ENCODE data around the gene CD55. TPM values are rescaled to one million over a fixed set of nuclear protein-coding genes. Genes with fewer than 3 reads are reported as not detected.

The CD55 gene
- polyA plus RNA-seq (2013, experiment 1 of 4): 14.8 TPM
- polyA plus RNA-seq (2013, experiment 2 of 4): 18.3 TPM
- polyA plus RNA-seq (2013, experiment 3 of 4): 13.5 TPM
- 18.6 TPM for polyA plus RNA-seq (2013, experiment 4 of 4)

- Histone ChIP-seq H3K27me3 (ENCODE audit: control insufficient read depth, insufficient read depth, low read length, poor library complexity, severe bottlenecking) (peaks cover 6% of the 10 kb centered on the region), H3K27ac (ENCODE audit: insufficient read depth, low read depth, low read length, poor library complexity, severe bottlenecking) (peak within 1 kb of the TSS; percentile 81)
Measured at GRCh38 chr1:207321079-207321789, at the start of gene CD55. TSS of gene CD55 (plus strand) at chr1:207321678. CDS start at chr1:207321766, 88 bp downstream.

GRCh38 chr1:207274882-207275281 lies 46.6 kb upstream of the CD55 start:
- no peaks in the 10 kb centered on the region for H3K27me3 ChIP-seq (ENCODE audit: control insufficient read depth, insufficient read depth, low read length, poor library complexity, severe bottlenecking)
- no peaks in the 10 kb centered on the region for H3K4me1 ChIP-seq (ENCODE audit: control insufficient read depth, insufficient read depth, low read length)
- no peaks in the 10 kb centered on the region for H3K36me3 ChIP-seq (ENCODE audit: control insufficient read depth, insufficient read depth, low read length)
- H3K9me3 ChIP-seq (ENCODE audit: control insufficient read depth, low read length): no peaks in the 10 kb centered on the region
- no peak overlapping the region for H3K27ac ChIP-seq (ENCODE audit: insufficient read depth, low read depth, low read length, poor library complexity, severe bottlenecking)
- no peak overlapping the region for H3K4me3 ChIP-seq (ENCODE audit: insufficient read depth, low read depth, low read length)

More at GRCh38 chr1:207321079-207321789, at the start of gene CD55:
- Histone ChIP-seq H3K9me3 (ENCODE audit: control insufficient read depth, low read length) (no peaks in the 10 kb centered on the region), H3K36me3 (ENCODE audit: control insufficient read depth, insufficient read depth, low read length) (no peaks in the 10 kb centered on the region), H3K4me1 (ENCODE audit: control insufficient read depth, insufficient read depth, low read length) (peaks cover 8% of the 10 kb centered on the region), H3K4me3 (ENCODE audit: insufficient read depth, low read depth, low read length) (peak within 1 kb of the TSS; percentile 71)
- WGBS, 2 experiments: 0% methylated on average over 53 of the region's 53 CpGs

- Histone ChIP-seq H3K36me3 (ENCODE audit: control insufficient read depth, insufficient read depth, low read length) (no peaks in the 10 kb centered on the region), H3K4me1 (ENCODE audit: control insufficient read depth, insufficient read depth, low read length) (no peaks in the 10 kb centered on the region), H3K27ac (ENCODE audit: insufficient read depth, low read depth, low read length, poor library complexity, severe bottlenecking) (no peak overlapping the region), H3K4me3 (ENCODE audit: insufficient read depth, low read depth, low read length) (no peak overlapping the region), H3K27me3 (ENCODE audit: control insufficient read depth, insufficient read depth, low read length, poor library complexity, severe bottlenecking) (no peaks in the 10 kb centered on the region), H3K9me3 (ENCODE audit: control insufficient read depth, low read length) (no peaks in the 10 kb centered on the region)
- WGBS, 2 experiments: no CpG with 5 or more reads among the region's 1 CpG
Measured at GRCh38 chr1:207276465-207276864, 45.0 kb upstream of the CD55 start.

GRCh38 chr1:207277241-207277640 lies 44.2 kb upstream of the CD55 start:
- Histone ChIP-seq H3K27me3 (ENCODE audit: control insufficient read depth, insufficient read depth, low read length, poor library complexity, severe bottlenecking) (no peaks in the 10 kb centered on the region), H3K27ac (ENCODE audit: insufficient read depth, low read depth, low read length, poor library complexity, severe bottlenecking) (no peak overlapping the region), H3K4me1 (ENCODE audit: control insufficient read depth, insufficient read depth, low read length) (no peaks in the 10 kb centered on the region), H3K9me3 (ENCODE audit: control insufficient read depth, low read length) (no peaks in the 10 kb centered on the region), H3K36me3 (ENCODE audit: control insufficient read depth, insufficient read depth, low read length) (no peaks in the 10 kb centered on the region), H3K4me3 (ENCODE audit: insufficient read depth, low read depth, low read length) (no peak overlapping the region)
- WGBS, 2 experiments: 91% methylated on average over 1 of the region's 1 CpG; no CpG with 5 or more reads in 1 of the 2 experiments

DNA sequence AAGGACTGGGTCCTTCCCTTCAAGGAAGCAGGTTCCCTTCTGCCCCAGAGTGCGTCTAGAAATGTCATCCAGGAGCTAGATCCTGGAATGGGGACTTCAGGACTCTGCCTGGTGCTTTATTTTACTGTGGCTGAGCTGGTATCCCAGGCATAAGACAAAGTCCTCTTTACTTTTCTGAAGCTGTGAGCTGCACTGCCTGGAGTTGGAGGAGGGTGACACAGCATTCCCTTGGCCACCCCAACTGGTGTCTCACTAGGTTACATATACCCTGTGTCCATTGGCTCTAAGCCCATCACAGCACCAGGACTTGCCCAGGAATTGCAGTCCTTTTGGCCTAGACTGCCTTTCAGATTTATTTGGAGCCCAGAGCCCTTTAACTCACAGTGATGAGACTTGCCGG lies 41.8 kb upstream of the CD55 start:
- H3K4me1 ChIP-seq (ENCODE audit: control insufficient read depth, insufficient read depth, low read length): no peaks in the 10 kb centered on the region
- no peaks in the 10 kb centered on the region for H3K36me3 ChIP-seq (ENCODE audit: control insufficient read depth, insufficient read depth, low read length)
- H3K27me3 ChIP-seq (ENCODE audit: control insufficient read depth, insufficient read depth, low read length, poor library complexity, severe bottlenecking): no peaks in the 10 kb centered on the region
- no peak overlapping the region for H3K4me3 ChIP-seq (ENCODE audit: insufficient read depth, low read depth, low read length)
- 91 to 92% methylated on average over 2 of the region's 2 CpGs for WGBS, 2 experiments
- no peaks in the 10 kb centered on the region for H3K9me3 ChIP-seq (ENCODE audit: control insufficient read depth, low read length)
- no peak overlapping the region for H3K27ac ChIP-seq (ENCODE audit: insufficient read depth, low read depth, low read length, poor library complexity, severe bottlenecking)

- Histone ChIP-seq H3K36me3 (ENCODE audit: control insufficient read depth, insufficient read depth, low read length) (no peaks in the 10 kb centered on the region), H3K9me3 (ENCODE audit: control insufficient read depth, low read length) (no peaks in the 10 kb centered on the region), H3K4me3 (ENCODE audit: insufficient read depth, low read depth, low read length) (no peak overlapping the region), H3K27me3 (ENCODE audit: control insufficient read depth, insufficient read depth, low read length, poor library complexity, severe bottlenecking) (no peaks in the 10 kb centered on the region), H3K27ac (ENCODE audit: insufficient read depth, low read depth, low read length, poor library complexity, severe bottlenecking) (no peak overlapping the region), H3K4me1 (ENCODE audit: control insufficient read depth, insufficient read depth, low read length) (no peaks in the 10 kb centered on the region)
- WGBS, 2 experiments: 87 to 91% methylated on average over 3 of the region's 3 CpGs
Measured at GRCh38 chr1:207280706-207281105, 40.8 kb upstream of the CD55 start.

- H3K36me3 ChIP-seq (ENCODE audit: control insufficient read depth, insufficient read depth, low read length): no peaks in the 10 kb centered on the region
- no peak overlapping the region for H3K4me3 ChIP-seq (ENCODE audit: insufficient read depth, low read depth, low read length)
- no peaks in the 10 kb centered on the region for H3K9me3 ChIP-seq (ENCODE audit: control insufficient read depth, low read length)
- H3K27me3 ChIP-seq (ENCODE audit: control insufficient read depth, insufficient read depth, low read length, poor library complexity, severe bottlenecking): no peaks in the 10 kb centered on the region
- no peak overlapping the region for H3K27ac ChIP-seq (ENCODE audit: insufficient read depth, low read depth, low read length, poor library complexity, severe bottlenecking)
- WGBS, 2 experiments: 93 to 100% methylated on average over 1 to 2 of the region's 2 CpGs
- H3K4me1 ChIP-seq (ENCODE audit: control insufficient read depth, insufficient read depth, low read length): no peaks in the 10 kb centered on the region
Measured at GRCh38 chr1:207282058-207282457, 39.4 kb upstream of the CD55 start.

DNA sequence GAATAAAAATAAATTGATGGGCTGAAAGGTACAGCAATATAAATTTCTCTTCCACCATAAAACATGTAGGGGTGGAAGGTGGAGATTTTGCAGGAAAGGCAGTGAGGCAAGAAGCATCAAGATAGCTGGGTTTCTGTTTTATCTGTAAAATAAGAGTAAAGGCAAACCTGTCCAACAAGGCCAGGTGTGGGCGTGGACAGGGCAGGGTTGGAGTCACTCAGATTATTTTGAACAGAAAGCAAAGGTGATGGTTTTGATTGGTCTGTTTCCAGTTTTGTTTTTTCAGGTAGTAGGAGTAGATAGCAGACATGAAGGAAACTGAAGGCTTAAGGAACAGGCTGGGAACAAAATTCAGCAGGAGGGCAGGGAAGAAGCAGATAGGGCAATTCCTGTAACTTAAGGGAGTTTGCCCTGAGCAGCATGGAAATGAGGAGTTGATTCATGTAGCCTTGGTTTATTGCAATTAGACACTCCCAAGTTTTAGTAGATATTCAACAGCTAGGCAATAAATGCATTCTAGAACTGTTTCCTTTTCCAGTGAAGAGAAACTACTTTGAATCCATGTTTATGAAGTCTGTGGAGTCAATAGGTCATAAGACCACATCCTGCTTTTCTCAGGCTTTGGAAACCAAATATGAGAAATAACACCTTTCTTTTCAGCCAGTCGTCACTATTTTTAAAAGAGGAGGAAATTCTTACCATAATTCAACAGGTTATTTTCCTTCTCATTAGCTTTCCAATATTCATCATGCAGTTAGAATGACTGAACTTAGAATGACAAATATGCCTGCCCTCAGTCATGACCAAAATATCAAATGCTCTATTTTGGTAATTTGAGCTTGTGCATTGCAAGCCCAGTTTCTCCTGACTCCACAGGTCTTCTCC lies 38.7 kb upstream of the CD55 start:
- H3K9me3 ChIP-seq (ENCODE audit: control insufficient read depth, low read length): no peaks in the 10 kb centered on the region
- no peaks in the 10 kb centered on the region for H3K27me3 ChIP-seq (ENCODE audit: control insufficient read depth, insufficient read depth, low read length, poor library complexity, severe bottlenecking)
- WGBS, 2 experiments: 91 to 95% methylated on average over 2 of the region's 2 CpGs
- H3K27ac ChIP-seq (ENCODE audit: insufficient read depth, low read depth, low read length, poor library complexity, severe bottlenecking): no peak overlapping the region
- H3K4me1 ChIP-seq (ENCODE audit: control insufficient read depth, insufficient read depth, low read length): no peaks in the 10 kb centered on the region
- no peak overlapping the region for H3K4me3 ChIP-seq (ENCODE audit: insufficient read depth, low read depth, low read length)
- no peaks in the 10 kb centered on the region for H3K36me3 ChIP-seq (ENCODE audit: control insufficient read depth, insufficient read depth, low read length)

DNA sequence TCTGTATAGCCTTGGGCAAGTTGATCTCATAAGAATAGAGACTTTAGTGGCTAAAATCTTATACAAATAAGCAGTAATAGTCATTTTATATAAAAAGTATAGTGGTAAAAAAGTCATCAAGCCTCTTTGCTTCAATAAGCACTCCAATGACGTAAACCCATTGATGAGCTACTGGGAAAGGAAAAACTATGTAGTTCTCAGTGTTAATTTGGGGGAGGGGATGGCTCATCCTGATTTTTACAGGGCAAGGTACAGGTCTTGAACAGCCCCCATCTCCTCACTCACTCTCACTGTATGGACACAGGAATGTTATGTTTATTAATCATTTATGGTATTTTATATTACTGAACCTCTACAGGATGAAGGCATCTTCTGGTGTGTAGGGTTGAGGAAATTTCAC lies 38.1 kb upstream of the CD55 start:
- no peaks in the 10 kb centered on the region for H3K9me3 ChIP-seq (ENCODE audit: control insufficient read depth, low read length)
- 95 to 100% methylated on average over 1 of the region's 1 CpG for WGBS, 2 experiments
- no peak overlapping the region for H3K4me3 ChIP-seq (ENCODE audit: insufficient read depth, low read depth, low read length)
- H3K27me3 ChIP-seq (ENCODE audit: control insufficient read depth, insufficient read depth, low read length, poor library complexity, severe bottlenecking): no peaks in the 10 kb centered on the region
- no peaks in the 10 kb centered on the region for H3K36me3 ChIP-seq (ENCODE audit: control insufficient read depth, insufficient read depth, low read length)
- H3K27ac ChIP-seq (ENCODE audit: insufficient read depth, low read depth, low read length, poor library complexity, severe bottlenecking): no peak overlapping the region
- no peaks in the 10 kb centered on the region for H3K4me1 ChIP-seq (ENCODE audit: control insufficient read depth, insufficient read depth, low read length)

DNA sequence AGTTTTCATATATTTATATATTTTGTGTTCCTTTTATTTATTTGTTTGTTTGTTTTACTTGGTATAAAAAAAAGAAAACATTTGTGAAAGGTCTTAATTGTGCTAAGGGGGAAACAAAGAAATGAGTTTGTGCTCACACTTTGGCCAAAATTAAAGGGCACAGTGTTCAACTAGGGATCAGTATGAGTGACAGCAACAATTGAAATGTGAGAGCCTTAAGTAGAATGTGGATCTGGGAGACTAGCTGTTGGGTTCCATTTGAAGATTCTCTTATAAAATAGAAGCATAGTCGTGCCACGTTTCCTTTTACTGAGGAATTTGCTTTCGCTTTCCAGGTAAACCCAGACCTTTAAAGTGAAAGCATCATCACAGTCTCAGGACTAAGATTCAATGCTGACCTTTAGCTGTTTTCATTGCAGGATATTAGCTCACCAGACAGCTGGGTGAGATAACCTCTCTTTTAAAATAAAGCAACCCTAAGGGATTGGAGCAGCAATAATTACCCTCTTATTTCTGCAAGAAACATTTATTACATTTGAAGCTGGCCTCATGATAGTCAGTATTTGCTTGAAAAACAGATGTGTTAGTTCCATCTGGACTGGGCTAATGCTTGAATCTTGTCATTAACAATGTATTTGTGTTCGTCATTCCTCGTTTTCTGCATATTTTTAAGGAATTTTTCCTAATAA lies 37.1 kb upstream of the CD55 start:
- Histone ChIP-seq H3K27me3 (ENCODE audit: control insufficient read depth, insufficient read depth, low read length, poor library complexity, severe bottlenecking) (no peaks in the 10 kb centered on the region), H3K4me3 (ENCODE audit: insufficient read depth, low read depth, low read length) (no peak overlapping the region), H3K36me3 (ENCODE audit: control insufficient read depth, insufficient read depth, low read length) (no peaks in the 10 kb centered on the region), H3K4me1 (ENCODE audit: control insufficient read depth, insufficient read depth, low read length) (no peaks in the 10 kb centered on the region), H3K27ac (ENCODE audit: insufficient read depth, low read depth, low read length, poor library complexity, severe bottlenecking) (no peak overlapping the region), H3K9me3 (ENCODE audit: control insufficient read depth, low read length) (no peaks in the 10 kb centered on the region)
- WGBS, 2 experiments: 90 to 94% methylated on average over 5 of the region's 5 CpGs
